ENCODE measurements around the gene CDH1.

DNA sequence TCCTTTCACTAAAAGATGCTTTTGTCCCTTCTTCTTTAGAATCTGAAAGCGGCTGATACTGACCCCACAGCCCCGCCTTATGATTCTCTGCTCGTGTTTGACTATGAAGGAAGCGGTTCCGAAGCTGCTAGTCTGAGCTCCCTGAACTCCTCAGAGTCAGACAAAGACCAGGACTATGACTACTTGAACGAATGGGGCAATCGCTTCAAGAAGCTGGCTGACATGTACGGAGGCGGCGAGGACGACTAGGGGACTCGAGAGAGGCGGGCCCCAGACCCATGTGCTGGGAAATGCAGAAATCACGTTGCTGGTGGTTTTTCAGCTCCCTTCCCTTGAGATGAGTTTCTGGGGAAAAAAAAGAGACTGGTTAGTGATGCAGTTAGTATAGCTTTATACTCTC lies 96.2 kb downstream of the CDH1 start:
- no peak for TF ChIP-seq POLR2A (IDR thresholded peaks at IDR 0.05)
- TF ChIP-seq, protein P1, sequence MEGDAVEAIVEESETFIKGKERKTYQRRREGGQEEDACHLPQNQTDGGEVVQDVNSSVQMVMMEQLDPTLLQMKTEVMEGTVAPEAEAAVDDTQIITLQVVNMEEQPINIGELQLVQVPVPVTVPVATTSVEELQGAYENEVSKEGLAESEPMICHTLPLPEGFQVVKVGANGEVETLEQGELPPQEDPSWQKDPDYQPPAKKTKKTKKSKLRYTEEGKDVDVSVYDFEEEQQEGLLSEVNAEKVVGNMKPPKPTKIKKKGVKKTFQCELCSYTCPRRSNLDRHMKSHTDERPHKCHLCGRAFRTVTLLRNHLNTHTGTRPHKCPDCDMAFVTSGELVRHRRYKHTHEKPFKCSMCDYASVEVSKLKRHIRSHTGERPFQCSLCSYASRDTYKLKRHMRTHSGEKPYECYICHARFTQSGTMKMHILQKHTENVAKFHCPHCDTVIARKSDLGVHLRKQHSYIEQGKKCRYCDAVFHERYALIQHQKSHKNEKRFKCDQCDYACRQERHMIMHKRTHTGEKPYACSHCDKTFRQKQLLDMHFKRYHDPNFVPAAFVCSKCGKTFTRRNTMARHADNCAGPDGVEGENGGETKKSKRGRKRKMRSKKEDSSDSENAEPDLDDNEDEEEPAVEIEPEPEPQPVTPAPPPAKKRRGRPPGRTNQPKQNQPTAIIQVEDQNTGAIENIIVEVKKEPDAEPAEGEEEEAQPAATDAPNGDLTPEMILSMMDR (IDR thresholded peaks at IDR 0.05) = no peak

Measured in heart left ventricle (tissue), 13 donors.